ENCODE results near the gene SKIL.

The SKIL gene

DNA sequence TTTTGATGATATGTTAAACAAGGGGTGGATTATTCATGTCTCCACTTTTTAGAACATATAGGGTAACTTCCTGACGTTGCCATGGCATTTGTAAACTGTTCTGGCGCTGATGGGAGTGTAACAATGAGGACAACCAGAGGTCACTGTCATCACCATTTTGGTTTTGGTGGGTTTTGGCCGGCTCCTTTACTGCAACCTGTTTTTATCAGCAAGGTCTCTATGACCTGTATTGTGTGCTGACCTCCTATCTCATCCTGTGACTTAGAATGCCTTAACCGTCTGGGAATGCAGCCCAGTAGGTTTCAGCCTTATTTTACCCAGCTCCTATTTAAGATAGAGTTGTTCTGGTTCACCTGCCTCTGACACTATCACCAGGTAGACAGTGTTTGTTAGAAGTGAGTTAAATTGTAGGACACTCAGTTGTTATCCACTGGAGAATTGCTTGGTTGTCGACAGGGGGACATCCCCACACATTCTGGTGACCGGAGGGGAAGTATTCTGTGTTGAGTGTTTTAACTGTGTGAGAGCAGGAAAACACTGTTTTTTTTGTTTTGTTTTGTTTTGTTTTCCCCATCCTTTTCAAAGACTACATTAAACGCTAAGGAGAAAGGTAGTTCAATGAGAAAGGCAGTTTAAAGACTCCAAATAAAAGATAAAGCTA, 36.9 kb upstream of the SKIL start:
- Histone ChIP-seq H3K4ac (ENCODE audit: low read depth, low read length) (no peak overlapping the region), H3K9me3 (ENCODE audit: insufficient read depth, low read depth, low read length) (no peaks in the 10 kb centered on the region), H3K27me3 (ENCODE audit: insufficient read depth, low read length) (no peaks in the 10 kb centered on the region), H4K91ac (ENCODE audit: low read depth, low read length) (no peak overlapping the region), H2BK12ac (ENCODE audit: low read length) (peak overlapping the region; percentile 87), H3K79me1 (ENCODE audit: low read length) (peaks cover 24% of the 10 kb centered on the region), H3K4me1 (ENCODE audit: control insufficient read depth in 1 of 2, insufficient read depth in 2 of 2, low read length in 2 of 2) (peaks cover 8 to 13% of the 10 kb centered on the region in 2 experiments), H3K36me3 (ENCODE audit: control insufficient read depth in 1 of 2, insufficient read depth in 2 of 2, low read length in 2 of 2) (no peaks in the 10 kb centered on the region), H2BK5ac (ENCODE audit: low read depth, low read length, poor library complexity) (peak overlapping the region; percentile 97), H3K14ac (ENCODE audit: low read length) (no peak overlapping the region), H2AK5ac (ENCODE audit: low read length) (no peak overlapping the region), H2BK120ac (ENCODE audit: insufficient read depth, low read length, poor library complexity) (peak overlapping the region; percentile 63), H3K4me2 (ENCODE audit: low read length) (peak overlapping the region; percentile 43), H3K4me3 (ENCODE audit: low read depth, low read length) (no peak overlapping the region), H4K8ac (ENCODE audit: low read depth, low read length) (no peak overlapping the region), H3K23ac (ENCODE audit: low read length) (no peak overlapping the region), H4K12ac (ENCODE audit: low read depth, low read length) (no peak overlapping the region), H3K9ac (ENCODE audit: low read length) (no peak overlapping the region), H3K27ac (ENCODE audit: low read depth, low read length) (peak overlapping the region; percentile 98), H3K79me2 (ENCODE audit: control insufficient read depth, insufficient read depth, low read length, poor library complexity) (no peaks in the 10 kb centered on the region), H2AFZ (ENCODE audit: insufficient read depth, low read length, poor library complexity) (no peak overlapping the region), H3K18ac (ENCODE audit: low read length) (no peak overlapping the region)
- no CpG with 5 or more reads among the region's 7 CpGs for WGBS (ENCODE audit: extremely low coverage, insufficient coverage, insufficient read length)
- peak; percentile 72 to 81 for DNase-seq

DNA sequence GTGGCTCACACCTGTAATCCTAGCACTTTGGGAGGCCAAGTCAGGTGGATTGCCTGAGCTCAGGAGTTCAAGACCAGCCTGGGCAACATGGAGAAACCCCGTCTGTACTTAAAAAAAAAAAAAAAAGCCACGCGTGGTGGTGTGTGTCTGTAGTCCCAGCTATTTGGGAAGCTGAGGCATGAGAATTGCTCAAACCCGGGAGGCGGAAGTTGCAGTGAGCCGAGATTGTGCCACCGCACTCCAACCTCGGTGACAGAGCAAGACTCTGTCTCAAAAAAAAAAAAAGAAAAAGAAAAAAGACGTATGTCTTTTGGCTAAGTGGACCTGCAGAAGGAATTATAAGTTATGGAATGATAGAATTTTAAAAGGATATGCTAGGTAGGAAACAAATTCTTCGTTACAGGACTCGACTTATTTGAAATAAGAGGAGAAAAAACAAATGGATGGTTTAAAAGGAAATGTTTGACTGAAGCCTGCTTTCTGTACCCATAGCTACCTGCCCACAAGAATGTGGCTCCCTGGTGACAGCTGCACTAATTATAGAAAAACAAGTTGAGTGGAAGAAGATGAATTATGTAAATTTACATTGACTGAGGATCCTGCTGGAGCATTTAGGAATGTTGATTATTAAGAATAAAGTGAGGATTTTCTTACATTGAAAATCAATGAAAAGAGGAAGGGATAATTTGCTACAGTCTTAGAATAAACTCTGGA, 36.0 kb upstream of the SKIL start:
- Histone ChIP-seq H2BK5ac (ENCODE audit: low read depth, low read length, poor library complexity) (peak overlapping the region; percentile 95), H2AK5ac (ENCODE audit: low read length) (no peak overlapping the region), H3K9ac (ENCODE audit: low read length) (no peak overlapping the region), H2BK120ac (ENCODE audit: insufficient read depth, low read length, poor library complexity) (peak overlapping the region; percentile 97), H3K4ac (ENCODE audit: low read depth, low read length) (peak overlapping the region; percentile 89), H3K4me2 (ENCODE audit: low read length) (no peak overlapping the region), H2BK12ac (ENCODE audit: low read length) (peak overlapping the region; percentile 97), H3K9me3 (ENCODE audit: insufficient read depth, low read depth, low read length) (no peaks in the 10 kb centered on the region), H3K14ac (ENCODE audit: low read length) (peak overlapping the region; percentile 78), H3K36me3 (ENCODE audit: control insufficient read depth in 1 of 2, insufficient read depth in 2 of 2, low read length in 2 of 2) (no peaks in the 10 kb centered on the region), H3K79me2 (ENCODE audit: control insufficient read depth, insufficient read depth, low read length, poor library complexity) (no peaks in the 10 kb centered on the region), H4K12ac (ENCODE audit: low read depth, low read length) (no peak overlapping the region), H3K23ac (ENCODE audit: low read length) (no peak overlapping the region), H3K4me1 (ENCODE audit: control insufficient read depth in 1 of 2, insufficient read depth in 2 of 2, low read length in 2 of 2) (peaks cover 8 to 13% of the 10 kb centered on the region in 2 experiments), H3K27ac (ENCODE audit: low read depth, low read length) (peak overlapping the region; percentile 98), H4K8ac (ENCODE audit: low read depth, low read length) (peak overlapping the region; percentile 64), H4K91ac (ENCODE audit: low read depth, low read length) (peak overlapping the region; percentile 93), H3K79me1 (ENCODE audit: low read length) (peaks cover 24% of the 10 kb centered on the region), H2AFZ (ENCODE audit: insufficient read depth, low read length, poor library complexity) (no peak overlapping the region), H3K27me3 (ENCODE audit: insufficient read depth, low read length) (no peaks in the 10 kb centered on the region), H3K4me3 (ENCODE audit: low read depth, low read length) (no peak overlapping the region), H3K18ac (ENCODE audit: low read length) (peak overlapping the region; percentile 50)
- DNase-seq: peak; percentile 58 to 78
- no CpG with 5 or more reads among the region's 11 CpGs for WGBS (ENCODE audit: extremely low coverage, insufficient coverage, insufficient read length)

DNA sequence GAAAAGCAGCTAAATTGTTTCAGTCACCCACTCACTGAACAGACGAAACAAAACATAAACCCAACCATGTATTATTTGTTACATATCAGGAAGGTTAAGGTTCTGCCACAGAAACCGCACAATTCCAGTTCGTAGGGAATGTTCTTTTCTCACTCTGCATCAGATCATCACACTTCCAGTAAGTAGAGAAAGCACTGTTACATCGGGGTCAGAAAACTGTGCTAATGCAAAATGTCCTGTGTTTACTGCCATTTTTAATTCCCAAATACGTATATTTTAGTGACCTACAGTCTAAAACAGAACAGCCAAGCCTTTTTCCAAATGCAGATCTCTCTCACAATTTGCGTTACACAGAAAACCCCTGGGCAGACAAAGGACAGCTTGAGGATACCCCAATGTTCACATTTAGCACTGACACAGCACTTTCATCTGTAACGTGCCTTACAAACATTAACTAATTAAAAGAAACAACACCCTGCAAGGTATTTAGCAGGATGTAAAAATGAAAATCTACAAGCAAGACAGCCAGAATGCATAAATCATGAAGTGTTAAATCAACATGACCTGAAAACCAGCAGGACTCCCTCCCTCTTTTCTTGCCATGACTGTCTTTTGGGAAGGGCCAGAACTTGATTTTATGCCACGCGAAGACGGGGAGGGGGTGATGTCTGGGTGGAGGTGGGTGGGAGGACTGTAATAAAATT, 34.8 kb upstream of the SKIL start:
- Histone ChIP-seq H2BK12ac (ENCODE audit: low read length) (no peak overlapping the region), H3K18ac (ENCODE audit: low read length) (no peak overlapping the region), H4K12ac (ENCODE audit: low read depth, low read length) (no peak overlapping the region), H3K9ac (ENCODE audit: low read length) (no peak overlapping the region), H3K27ac (ENCODE audit: low read depth, low read length) (no peak overlapping the region), H4K8ac (ENCODE audit: low read depth, low read length) (no peak overlapping the region), H2BK5ac (ENCODE audit: low read depth, low read length, poor library complexity) (no peak overlapping the region), H2AFZ (ENCODE audit: insufficient read depth, low read length, poor library complexity) (no peak overlapping the region), H3K14ac (ENCODE audit: low read length) (no peak overlapping the region), H4K91ac (ENCODE audit: low read depth, low read length) (peak overlapping the region; percentile 23), H3K9me3 (ENCODE audit: insufficient read depth, low read depth, low read length) (peaks cover 7% of the 10 kb centered on the region), H3K36me3 (ENCODE audit: control insufficient read depth in 1 of 2, insufficient read depth in 2 of 2, low read length in 2 of 2) (no peaks in the 10 kb centered on the region), H3K4me1 (ENCODE audit: control insufficient read depth in 1 of 2, insufficient read depth in 2 of 2, low read length in 2 of 2) (peaks cover 8 to 13% of the 10 kb centered on the region in 2 experiments), H2AK5ac (ENCODE audit: low read length) (no peak overlapping the region), H2BK120ac (ENCODE audit: insufficient read depth, low read length, poor library complexity) (peak overlapping the region; percentile 46), H3K27me3 (ENCODE audit: insufficient read depth, low read length) (no peaks in the 10 kb centered on the region), H3K79me2 (ENCODE audit: control insufficient read depth, insufficient read depth, low read length, poor library complexity) (no peaks in the 10 kb centered on the region), H3K4me3 (ENCODE audit: low read depth, low read length) (no peak overlapping the region), H3K23ac (ENCODE audit: low read length) (no peak overlapping the region), H3K4me2 (ENCODE audit: low read length) (no peak overlapping the region), H3K4ac (ENCODE audit: low read depth, low read length) (no peak overlapping the region), H3K79me1 (ENCODE audit: low read length) (peaks cover 23% of the 10 kb centered on the region)
- DNase-seq: no peak
- WGBS (ENCODE audit: extremely low coverage, insufficient coverage, insufficient read length): no CpG with 5 or more reads among the region's 10 CpGs

DNA sequence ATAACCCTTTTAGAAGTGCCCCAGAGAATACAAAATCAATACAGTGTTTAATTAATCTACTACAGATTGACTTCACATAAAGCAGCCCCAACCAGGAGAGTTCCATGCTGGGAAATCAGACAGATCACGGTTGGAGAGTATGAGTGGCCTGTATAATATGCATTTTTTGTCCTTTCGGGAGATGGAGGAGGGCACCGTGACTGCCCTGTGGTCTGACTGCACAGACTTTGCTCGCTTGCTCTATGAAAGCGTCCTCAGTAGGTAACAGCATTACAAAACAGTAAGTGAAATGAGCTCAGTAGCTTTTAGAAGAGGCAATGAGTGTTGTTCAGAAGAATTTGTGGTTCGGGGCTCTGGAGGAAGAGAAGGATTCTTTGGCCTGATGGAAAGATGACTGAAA, 34.2 kb upstream of the SKIL start:
- Histone ChIP-seq H3K27me3 (ENCODE audit: insufficient read depth, low read length) (no peaks in the 10 kb centered on the region), H2AFZ (ENCODE audit: insufficient read depth, low read length, poor library complexity) (no peak overlapping the region), H4K91ac (ENCODE audit: low read depth, low read length) (no peak overlapping the region), H3K4me2 (ENCODE audit: low read length) (no peak overlapping the region), H2AK5ac (ENCODE audit: low read length) (no peak overlapping the region), H3K27ac (ENCODE audit: low read depth, low read length) (no peak overlapping the region), H4K8ac (ENCODE audit: low read depth, low read length) (no peak overlapping the region), H3K79me2 (ENCODE audit: control insufficient read depth, insufficient read depth, low read length, poor library complexity) (no peaks in the 10 kb centered on the region), H3K4me1 (ENCODE audit: control insufficient read depth in 1 of 2, insufficient read depth in 2 of 2, low read length in 2 of 2) (peaks cover 8 to 13% of the 10 kb centered on the region in 2 experiments), H2BK120ac (ENCODE audit: insufficient read depth, low read length, poor library complexity) (no peak overlapping the region), H3K14ac (ENCODE audit: low read length) (no peak overlapping the region), H3K79me1 (ENCODE audit: low read length) (peaks cover 22% of the 10 kb centered on the region), H3K18ac (ENCODE audit: low read length) (no peak overlapping the region), H4K12ac (ENCODE audit: low read depth, low read length) (no peak overlapping the region), H3K4ac (ENCODE audit: low read depth, low read length) (no peak overlapping the region), H3K23ac (ENCODE audit: low read length) (no peak overlapping the region), H3K9ac (ENCODE audit: low read length) (no peak overlapping the region), H3K36me3 (ENCODE audit: control insufficient read depth in 1 of 2, insufficient read depth in 2 of 2, low read length in 2 of 2) (peaks cover 0 to 1% of the 10 kb centered on the region in 2 experiments), H3K4me3 (ENCODE audit: low read depth, low read length) (no peak overlapping the region), H2BK5ac (ENCODE audit: low read depth, low read length, poor library complexity) (no peak overlapping the region), H2BK12ac (ENCODE audit: low read length) (peak overlapping the region; percentile 50), H3K9me3 (ENCODE audit: insufficient read depth, low read depth, low read length) (peaks cover 8% of the 10 kb centered on the region)
- DNase-seq: peak; percentile 66 to 72
- WGBS (ENCODE audit: extremely low coverage, insufficient coverage, insufficient read length): no CpG with 5 or more reads among the region's 6 CpGs

Data from trophoblast cell (in vitro differentiated cells and primary cell).